CD8-positive, alpha-beta memory T cell (primary cell): ENCODE data around the gene ATP8A2. TPM values are rescaled to one million over a fixed set of nuclear protein-coding genes. Genes with fewer than 3 reads are reported as not detected.

Experiments used
- CTCF ChIA-PET: fragments of 350-600 bp; sonication (Branson Sonifier 250); formaldehyde crosslinking; loops from one replicate; lab custom pipeline; 2021; ENCODE audit warnings: antibody characterized with exemption; lab: Charles Lee
- POLR2A ChIA-PET: fragments of 350-600 bp; sonication (Branson Sonifier 250); formaldehyde crosslinking; loops from one replicate; lab custom pipeline; 2021; ENCODE audit warnings: antibody characterized with exemption; lab: Charles Lee
- DNase-seq, 5 donors: peaks; one replicate each; pipeline versions ENCODE4 v3.0.0 to v3.0.0-alpha.2; 2020 to 2022; ENCODE audit warnings: mixed read lengths in 1 of 5
- H3K27ac ChIP-seq: one replicate; pipeline ENCODE4 v1.7.0; 2013; ENCODE audit warnings: low read depth, mild to moderate bottlenecking, low read length, moderate library complexity
- H3K27me3 ChIP-seq: 2 replicates; pipeline ENCODE4 v1.7.0; 2013; ENCODE audit warnings: low read length, mild to moderate bottlenecking; ENCODE audit not compliant: insufficient read depth, poor library complexity, severe bottlenecking
- H3K36me3 ChIP-seq: 2 replicates; pipeline ENCODE4 v1.7.0; 2013; ENCODE audit warnings: mild to moderate bottlenecking, low read length, moderate library complexity; ENCODE audit not compliant: insufficient read depth
- H3K4me1 ChIP-seq: 2 replicates; pipeline ENCODE4 v1.7.0; 2013; ENCODE audit warnings: mild to moderate bottlenecking, low read length, moderate library complexity; ENCODE audit not compliant: insufficient read depth
- H3K4me3 ChIP-seq: 2 replicates; pipeline ENCODE4 v1.7.0; 2013; ENCODE audit warnings: mild to moderate bottlenecking, low read length
- H3K9me3 ChIP-seq: 2 replicates; pipeline ENCODE4 v1.7.0; 2013; ENCODE audit warnings: mild to moderate bottlenecking, low read length
- H3K27ac Mint-ChIP-seq, 8 donors: one replicate each; pipeline ENCODE4 v1.8.0; 2020 to 2021; ENCODE audit warnings: mixed read lengths in 8 of 8, mild to moderate bottlenecking in 6 of 8, inconsistent platforms in 3 of 8, moderate library complexity in 3 of 8
- H3K27me3 Mint-ChIP-seq, 2 donors: one replicate each; pipeline ENCODE4 v1.8.0; 2020 to 2021; ENCODE audit warnings: mixed read lengths in 2 of 2, mild to moderate bottlenecking in 1 of 2, moderate library complexity in 1 of 2
- H3K36me3 Mint-ChIP-seq, 3 donors: one replicate each; pipeline ENCODE4 v1.8.0; 2020 to 2021; ENCODE audit warnings: mixed read lengths in 3 of 3, inconsistent platforms in 1 of 3, mild to moderate bottlenecking in 1 of 3
- H3K4me1 Mint-ChIP-seq, 3 donors: one replicate each; pipeline ENCODE4 v1.8.0; 2020 to 2021; ENCODE audit warnings: mixed read lengths in 3 of 3, inconsistent platforms in 1 of 3, mild to moderate bottlenecking in 1 of 3
- H3K4me3 Mint-ChIP-seq, 7 donors: one replicate each; pipeline ENCODE4 v1.8.0; 2020 to 2021; ENCODE audit warnings: mixed read lengths in 7 of 7, mild to moderate bottlenecking in 6 of 7, moderate library complexity in 4 of 7, inconsistent platforms in 2 of 7
- H3K9me3 Mint-ChIP-seq, 5 donors: one replicate each; pipeline ENCODE4 v1.8.0; 2020 to 2022; ENCODE audit warnings: mixed read lengths in 5 of 5, mild to moderate bottlenecking in 3 of 5, moderate library complexity in 2 of 5, inconsistent platforms in 1 of 5
- polyA plus RNA-seq: library from polyadenylated mRNA; unstranded; fragments of 300-500 nt; fragmentation: Illumina TruSeq; gene quantifications from one replicate; pipeline ENCODE4 v1.2.3, GENCODE V29; 2021
- total RNA-seq, 2 experiments: library from RNA; stranded (reverse); gene quantifications; one replicate each; pipeline ENCODE4 v1.2.3, GENCODE V29; 2021

The ATP8A2 gene
- total and polyA plus RNA-seq, 3 experiments from 2014 or later = 0.26 to 0.63 (median 0.58) TPM

DNA sequence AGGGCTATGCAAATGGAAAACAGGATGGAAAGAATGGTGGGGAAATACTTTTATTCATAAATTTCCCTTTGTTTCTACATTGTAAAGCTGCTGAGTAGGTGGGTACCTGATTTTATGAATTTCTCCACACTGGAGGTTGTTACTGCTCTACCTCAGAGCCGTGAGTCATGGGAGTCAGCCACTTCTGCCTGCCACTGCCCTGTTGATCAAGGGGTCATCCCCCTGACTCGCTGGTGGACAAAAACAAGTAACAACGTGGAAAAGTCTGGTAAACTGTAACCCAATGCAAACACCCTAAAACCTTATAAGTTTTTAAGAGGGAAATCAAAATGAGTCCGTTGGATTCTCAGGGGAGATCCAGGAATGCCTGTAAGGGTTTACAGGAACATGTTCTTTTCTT lies 329.5 kb downstream of the ATP8A2 start:
- H3K4me3 Mint-ChIP-seq = no peak overlapping the region
- H3K27ac Mint-ChIP-seq = no peak overlapping the region
- Histone ChIP-seq H3K36me3 (no peaks in the 10 kb centered on the region), H3K4me1 (no peaks in the 10 kb centered on the region), H3K4me3 (no peak overlapping the region), H3K27ac (no peak overlapping the region), H3K9me3 (no peaks in the 10 kb centered on the region), H3K27me3 (no peaks in the 10 kb centered on the region)
- no peaks in the 10 kb centered on the region for H3K9me3 Mint-ChIP-seq
- H3K36me3 Mint-ChIP-seq = no peaks in the 10 kb centered on the region
- H3K27me3 Mint-ChIP-seq = peaks cover 8 to 11% of the 10 kb centered on the region in 2 donors
- no peaks in the 10 kb centered on the region for H3K4me1 Mint-ChIP-seq
- ChIA-PET POLR2A (no interaction called here), CTCF (no interaction called here)
- no peak for DNase-seq

DNA sequence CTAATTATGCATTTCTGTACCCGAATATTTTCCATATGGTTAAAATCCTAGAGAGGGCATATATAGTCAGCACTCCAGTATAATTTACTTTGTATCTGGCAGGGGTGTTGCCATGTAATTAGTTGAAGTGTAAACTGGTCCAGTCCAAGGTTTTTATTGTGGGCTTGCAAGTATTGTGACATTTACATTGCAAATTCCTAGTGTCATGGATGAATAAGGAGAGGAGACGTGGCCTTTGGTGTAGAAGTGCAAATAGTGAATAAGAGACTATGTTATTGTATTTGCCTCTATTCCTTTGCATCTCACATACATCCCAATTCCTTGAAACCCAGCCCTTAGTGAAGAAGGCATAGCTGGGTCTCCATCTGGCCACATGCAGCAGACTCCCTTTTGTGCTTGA lies 330.6 kb downstream of the ATP8A2 start:
- Histone ChIP-seq H3K9me3 (no peaks in the 10 kb centered on the region), H3K4me1 (no peaks in the 10 kb centered on the region), H3K27ac (no peak overlapping the region), H3K27me3 (no peaks in the 10 kb centered on the region), H3K36me3 (no peaks in the 10 kb centered on the region), H3K4me3 (no peak overlapping the region)
- H3K27me3 Mint-ChIP-seq = peaks cover 8 to 11% of the 10 kb centered on the region in 2 donors
- ChIA-PET POLR2A (no interaction called here), CTCF (no interaction called here)
- DNase-seq = no peak
- H3K36me3 Mint-ChIP-seq = no peaks in the 10 kb centered on the region
- H3K9me3 Mint-ChIP-seq = no peaks in the 10 kb centered on the region
- H3K27ac Mint-ChIP-seq = no peak overlapping the region
- H3K4me1 Mint-ChIP-seq = no peaks in the 10 kb centered on the region
- H3K4me3 Mint-ChIP-seq = no peak overlapping the region

DNA sequence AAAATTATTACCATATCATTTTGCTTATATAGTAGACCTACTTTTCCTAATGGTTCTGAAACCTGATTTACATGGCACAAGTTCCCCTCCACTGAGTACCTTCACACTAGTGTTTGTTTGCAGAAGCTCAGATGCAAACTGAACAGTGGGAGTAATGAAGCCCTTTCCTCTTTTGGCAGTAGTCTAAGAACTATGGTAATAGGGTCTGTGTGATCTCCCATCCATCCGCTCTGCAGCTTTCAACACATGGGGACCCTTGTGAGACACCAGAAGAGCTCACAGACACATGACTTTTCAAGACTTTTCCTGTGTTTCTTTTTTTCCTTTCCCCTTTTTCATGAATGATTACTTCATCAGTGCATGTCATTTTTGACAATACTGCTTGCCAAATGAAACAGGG lies 336.0 kb downstream of the ATP8A2 start:
- DNase-seq = no peak
- POLR2A ChIA-PET = no interaction called here
- no peaks in the 10 kb centered on the region for H3K27me3 ChIP-seq
- no peaks in the 10 kb centered on the region for H3K4me1 ChIP-seq
- peaks cover 5 to 16% of the 10 kb centered on the region in 2 donors for H3K27me3 Mint-ChIP-seq
- CTCF ChIA-PET = no interaction called here
- no peaks in the 10 kb centered on the region for H3K36me3 Mint-ChIP-seq
- H3K36me3 ChIP-seq = no peaks in the 10 kb centered on the region
- no peaks in the 10 kb centered on the region for H3K4me1 Mint-ChIP-seq
- no peaks in the 10 kb centered on the region for H3K9me3 ChIP-seq
- no peak overlapping the region for H3K27ac Mint-ChIP-seq
- no peaks in the 10 kb centered on the region for H3K9me3 Mint-ChIP-seq
- no peak overlapping the region for H3K4me3 Mint-ChIP-seq
- no peak overlapping the region for H3K27ac ChIP-seq
- no peak overlapping the region for H3K4me3 ChIP-seq

DNA sequence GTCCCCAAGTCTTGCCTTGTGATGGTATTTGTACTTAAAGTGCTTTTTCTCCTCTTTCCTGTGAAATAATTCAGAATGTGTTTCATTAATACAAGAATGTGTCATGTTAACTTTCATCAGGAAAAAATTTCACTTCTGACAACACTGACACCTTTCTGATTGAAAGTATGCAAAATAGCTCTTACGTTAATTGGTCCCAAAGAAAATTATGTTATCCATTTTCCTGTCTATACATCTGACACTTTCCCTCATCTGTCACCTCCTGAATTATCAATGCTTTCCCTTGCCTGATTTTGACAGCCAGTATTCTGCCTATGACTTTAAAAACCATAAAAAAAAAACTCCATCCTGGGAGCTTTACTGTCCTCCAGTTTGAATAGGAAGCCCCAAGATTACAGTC lies 336.5 kb downstream of the ATP8A2 start:
- no peaks in the 10 kb centered on the region for H3K4me1 Mint-ChIP-seq
- no peak for DNase-seq
- no peaks in the 10 kb centered on the region for H3K36me3 ChIP-seq
- no peaks in the 10 kb centered on the region for H3K4me1 ChIP-seq
- ChIA-PET POLR2A (no interaction called here), CTCF (no interaction called here)
- H3K4me3 Mint-ChIP-seq = no peak overlapping the region
- no peaks in the 10 kb centered on the region for H3K9me3 Mint-ChIP-seq
- no peaks in the 10 kb centered on the region for H3K36me3 Mint-ChIP-seq
- H3K27ac ChIP-seq = no peak overlapping the region
- no peak overlapping the region for H3K4me3 ChIP-seq
- H3K9me3 ChIP-seq = no peaks in the 10 kb centered on the region
- H3K27ac Mint-ChIP-seq = no peak overlapping the region
- H3K27me3 ChIP-seq = no peaks in the 10 kb centered on the region
- H3K27me3 Mint-ChIP-seq = peaks cover under 1 to 15% of the 10 kb centered on the region in 2 donors

DNA sequence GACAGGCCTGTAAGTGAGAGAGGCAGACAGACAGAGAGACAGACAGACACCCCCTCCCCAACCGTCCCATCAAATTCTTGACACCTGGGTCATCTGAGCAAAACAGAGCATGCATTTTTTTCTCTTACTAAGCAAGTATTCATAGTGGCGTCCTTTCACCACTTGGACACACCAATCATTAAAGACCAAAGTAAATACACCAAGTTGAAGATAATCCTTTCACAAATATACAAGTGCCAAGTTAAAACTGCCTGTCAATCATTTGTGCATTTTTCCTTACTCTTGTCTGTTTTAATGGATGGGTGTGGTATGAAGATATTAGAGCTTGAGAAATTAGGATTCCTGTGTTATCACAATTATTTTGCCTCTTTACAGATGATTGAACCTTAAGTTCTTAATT lies 337.3 kb downstream of the ATP8A2 start:
- CTCF ChIA-PET = no interaction called here
- no peak overlapping the region for H3K4me3 Mint-ChIP-seq
- DNase-seq = no peak
- H3K4me1 Mint-ChIP-seq = no peaks in the 10 kb centered on the region
- Histone ChIP-seq H3K27ac (no peak overlapping the region), H3K36me3 (no peaks in the 10 kb centered on the region), H3K9me3 (no peaks in the 10 kb centered on the region), H3K27me3 (no peaks in the 10 kb centered on the region), H3K4me1 (no peaks in the 10 kb centered on the region), H3K4me3 (no peak overlapping the region)
- H3K27me3 Mint-ChIP-seq = peaks cover 3 to 12% of the 10 kb centered on the region in 2 donors
- H3K36me3 Mint-ChIP-seq = no peaks in the 10 kb centered on the region
- H3K27ac Mint-ChIP-seq = no peak overlapping the region
- no peaks in the 10 kb centered on the region for H3K9me3 Mint-ChIP-seq
- POLR2A ChIA-PET = no interaction called here

DNA sequence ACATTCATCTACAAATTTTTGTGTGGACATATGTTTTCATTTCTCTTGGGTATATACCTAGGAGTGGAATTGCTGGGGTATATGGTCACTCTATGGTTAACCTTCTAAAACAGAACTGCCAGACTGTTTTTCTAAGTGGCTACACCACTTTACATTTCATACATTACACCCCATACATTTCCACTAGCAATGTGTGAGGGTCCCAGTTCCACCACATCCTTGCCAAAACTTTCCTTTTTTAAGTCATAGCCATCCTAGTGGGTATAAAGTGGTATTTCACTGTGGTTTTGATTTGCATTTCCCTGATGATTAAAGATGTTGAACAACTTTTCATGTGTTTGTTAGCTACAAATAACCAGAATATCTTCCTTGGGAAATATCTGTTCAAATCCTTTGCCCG lies 344.0 kb downstream of the ATP8A2 start:
- no peak overlapping the region for H3K4me3 ChIP-seq
- Mint-ChIP-seq H3K4me1 (no peaks in the 10 kb centered on the region), H3K9me3 (peaks cover 0 to 2% (median 0%) of the 10 kb centered on the region in 5 donors), H3K27ac (no peak overlapping the region), H3K27me3 (peaks cover 4 to 16% of the 10 kb centered on the region in 2 donors), H3K4me3 (no peak overlapping the region), H3K36me3 (no peaks in the 10 kb centered on the region)
- no peaks in the 10 kb centered on the region for H3K4me1 ChIP-seq
- DNase-seq = no peak
- no peak overlapping the region for H3K27ac ChIP-seq
- H3K9me3 ChIP-seq = no peaks in the 10 kb centered on the region
- POLR2A ChIA-PET = no interaction called here
- CTCF ChIA-PET = no interaction called here
- no peaks in the 10 kb centered on the region for H3K27me3 ChIP-seq
- no peaks in the 10 kb centered on the region for H3K36me3 ChIP-seq

DNA sequence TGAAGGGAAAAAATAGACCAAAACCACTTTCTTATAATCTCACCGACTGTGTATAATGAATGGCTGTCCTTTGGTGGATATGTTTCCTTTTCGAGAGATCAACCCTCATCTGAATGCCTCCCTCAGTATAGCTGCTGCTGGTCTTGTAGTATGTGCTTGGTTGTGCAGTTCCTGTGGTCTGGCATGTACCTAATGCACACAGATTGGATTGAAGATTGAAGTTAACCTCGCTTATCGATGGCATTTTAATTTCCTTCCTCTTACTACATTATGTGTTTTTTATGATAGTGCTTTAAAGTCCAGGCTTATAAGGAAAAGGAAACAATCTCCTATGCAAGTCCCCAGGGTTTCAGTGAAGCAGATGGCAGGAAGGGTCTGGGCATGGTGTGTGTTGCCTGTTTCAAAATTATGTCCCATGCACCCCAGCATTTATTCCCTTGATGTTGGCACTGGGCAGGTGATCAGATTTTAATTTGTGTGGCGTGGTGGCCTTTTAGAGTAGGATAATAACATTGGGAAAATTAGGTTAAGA lies 346.0 kb downstream of the ATP8A2 start:
- peaks cover 0 to 2% (median 0%) of the 10 kb centered on the region in 5 donors for H3K9me3 Mint-ChIP-seq
- no peaks in the 10 kb centered on the region for H3K4me1 Mint-ChIP-seq
- CTCF ChIA-PET = no interaction called here
- Histone ChIP-seq H3K4me1 (no peaks in the 10 kb centered on the region), H3K27me3 (no peaks in the 10 kb centered on the region), H3K9me3 (no peaks in the 10 kb centered on the region), H3K27ac (no peak overlapping the region), H3K4me3 (no peak overlapping the region), H3K36me3 (no peaks in the 10 kb centered on the region)
- POLR2A ChIA-PET = no interaction called here
- no peaks in the 10 kb centered on the region for H3K36me3 Mint-ChIP-seq
- no peak overlapping the region for H3K4me3 Mint-ChIP-seq
- no peak overlapping the region for H3K27ac Mint-ChIP-seq
- DNase-seq = no peak
- H3K27me3 Mint-ChIP-seq = peaks cover 4 to 14% of the 10 kb centered on the region in 2 donors

DNA sequence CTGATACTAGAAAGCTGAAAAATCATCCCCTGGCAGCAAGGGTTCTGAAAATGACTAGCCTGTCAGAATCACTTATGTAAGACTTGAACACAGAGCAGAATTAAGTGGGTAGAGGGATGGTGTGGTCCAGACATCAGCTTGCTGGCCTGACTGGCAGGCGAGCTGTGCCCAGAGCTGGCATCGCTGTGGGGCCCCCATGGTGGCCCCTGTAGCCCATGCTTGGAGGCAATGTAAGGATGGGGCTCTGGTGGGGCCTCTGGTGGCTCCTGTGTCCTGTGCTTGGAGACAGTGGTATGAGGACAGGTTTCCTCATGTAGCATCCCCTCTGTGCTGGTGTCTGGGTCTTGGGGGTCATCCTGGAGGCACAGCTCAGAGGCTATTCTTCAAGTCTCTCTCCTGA lies 347.9 kb downstream of the ATP8A2 start:
- H3K27me3 ChIP-seq = no peaks in the 10 kb centered on the region
- ChIA-PET CTCF (no interaction called here), POLR2A (no interaction called here)
- peaks cover 0 to 22% of the 10 kb centered on the region in 2 donors for H3K27me3 Mint-ChIP-seq
- no peaks in the 10 kb centered on the region for H3K4me1 ChIP-seq
- no peak overlapping the region for H3K27ac Mint-ChIP-seq
- peaks cover 0 to 2% (median 0%) of the 10 kb centered on the region in 5 donors for H3K9me3 Mint-ChIP-seq
- no peaks in the 10 kb centered on the region for H3K36me3 Mint-ChIP-seq
- H3K4me3 Mint-ChIP-seq = no peak overlapping the region
- H3K4me1 Mint-ChIP-seq = no peaks in the 10 kb centered on the region
- no peak for DNase-seq
- no peaks in the 10 kb centered on the region for H3K36me3 ChIP-seq
- H3K4me3 ChIP-seq = no peak overlapping the region
- no peaks in the 10 kb centered on the region for H3K9me3 ChIP-seq
- H3K27ac ChIP-seq = no peak overlapping the region

DNA sequence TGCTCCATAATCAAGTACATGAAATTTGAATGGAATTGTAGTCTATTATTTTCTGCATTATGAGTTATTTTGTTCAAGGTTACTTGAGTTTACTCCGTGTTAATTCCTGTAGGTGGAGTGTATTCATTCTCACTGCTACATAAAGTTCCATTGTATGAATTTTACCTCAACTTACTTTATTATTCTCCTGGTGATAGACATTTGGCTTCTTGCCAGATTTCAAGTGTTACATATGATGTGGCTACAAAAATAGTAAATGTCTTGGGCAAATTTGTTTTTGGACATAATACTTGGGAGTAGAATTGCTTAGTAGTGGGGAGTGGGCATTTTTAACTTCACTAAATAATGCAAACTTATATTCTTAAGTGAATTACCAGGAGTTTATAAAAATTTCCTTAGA lies 351.1 kb downstream of the ATP8A2 start:
- no peaks in the 10 kb centered on the region for H3K9me3 ChIP-seq
- no peak overlapping the region for H3K4me3 ChIP-seq
- POLR2A ChIA-PET = no interaction called here
- no peaks in the 10 kb centered on the region for H3K36me3 ChIP-seq
- Mint-ChIP-seq H3K27ac (no peak overlapping the region), H3K36me3 (no peaks in the 10 kb centered on the region), H3K4me1 (no peaks in the 10 kb centered on the region), H3K9me3 (no peaks in the 10 kb centered on the region), H3K27me3 (peaks cover 2 to 22% of the 10 kb centered on the region in 2 donors), H3K4me3 (no peak overlapping the region)
- CTCF ChIA-PET = no interaction called here
- no peaks in the 10 kb centered on the region for H3K27me3 ChIP-seq
- no peak overlapping the region for H3K27ac ChIP-seq
- H3K4me1 ChIP-seq = no peaks in the 10 kb centered on the region
- no peak for DNase-seq
